AG04450 (cell line): ENCODE data around the gene CDC42BPB. TPM values are rescaled to one million over a fixed set of nuclear protein-coding genes. Genes with fewer than 3 reads are reported as not detected.

Experiments used
- CTCF ChIA-PET: fragments of 300-600, 350-600 bp; formaldehyde crosslinking; extraction: SDS; loops from one replicate; lab custom pipeline; 2022; ENCODE audit warnings: antibody characterized with exemption, inconsistent platforms; lab: Charles Lee
- POLR2A ChIA-PET: fragments of 350-600 bp; formaldehyde crosslinking; extraction: SDS; loops from one replicate; lab custom pipeline; 2021; ENCODE audit warnings: antibody characterized with exemption, inconsistent platforms; lab: Yijun Ruan, JAX
- DNase-seq: peaks from one replicate; pipeline ENCODE4 v3.0.0-alpha.2; 2011; ENCODE audit warnings: low read depth, low spot score
- H3K27ac ChIP-seq: one replicate; pipeline ENCODE4 v1.5.1; 2012; ENCODE audit warnings: low read depth, low read length, control low read depth
- H3K27me3 ChIP-seq: one replicate; pipeline ENCODE4 v1.6.0; 2012; ENCODE audit warnings: low read length; ENCODE audit not compliant: control insufficient read depth, insufficient read depth
- H3K4me3 ChIP-seq: 2 replicates; pipeline ENCODE4 v1.5.1; 2011; ENCODE audit warnings: mild to moderate bottlenecking, low read depth, low read length, control low read depth
- H3K9me3 ChIP-seq: 2 replicates; pipeline ENCODE4 v1.5.1; 2012; ENCODE audit warnings: low read length; ENCODE audit not compliant: control insufficient read depth, insufficient read depth
- CTCF ChIP-seq: IDR thresholded peaks from 2 replicates; pipeline ENCODE4 v1.5.1; 2011; ENCODE audit warnings: low read depth, low read length, control low read depth, inconsistent platforms
- polyA plus RNA-seq: library from polyadenylated mRNA; depleted of rRNA; stranded (reverse); fragments of >200 nt; gene quantifications from 2 replicates; pipeline ENCODE4 v1.2.3, GENCODE V29; 2011

Gene CDC42BPB
- polyA plus RNA-seq, 1 experiment: 57.0 TPM

- no peak overlapping the region for H3K4me3 ChIP-seq
- peaks cover 32% of the 10 kb centered on the region for H3K27me3 ChIP-seq
- no peak overlapping the region for H3K27ac ChIP-seq
- TF ChIP-seq CTCF: no peak
- ChIA-PET POLR2A (interaction anchor here (0.6 to 1.0 kb wide), 2 partner anchors 84 to 230 kb away, joined by 3 to 5 read pairs; partner anchors contain the start of gene EIF5), CTCF (interaction anchor here (0.6 to 5.0 kb wide), 26 partner anchors 9 to 320 kb away, joined by 3 to 68 read pairs (median 7); partner anchors contain the start of genes EXOC3L4 and LBHD2)
- H3K9me3 ChIP-seq: no peaks in the 10 kb centered on the region; the same call in 1 of the 2 replicates
- DNase-seq: no peak
Measured at GRCh38 chr14:103104389-103104653, 47.0 kb upstream of the CDC42BPB start.

- Histone ChIP-seq H3K4me3 (no peak overlapping the region), H3K27ac (no peak overlapping the region), H3K9me3 (no peaks in the 10 kb centered on the region; the same call in 1 of the 2 replicates), H3K27me3 (peaks cover 32% of the 10 kb centered on the region)
- TF ChIP-seq CTCF: peak; percentile 49
- POLR2A ChIA-PET: no interaction called here
- no peak for DNase-seq
- CTCF ChIA-PET: interaction anchor here (0.6 to 5.0 kb wide), 14 partner anchors 8 to 188 kb away, joined by 3 to 68 read pairs (median 8); partner anchors contain the start of genes EXOC3L4 and LBHD2
Measured at GRCh38 chr14:103103461-103104388, 46.4 kb upstream of the CDC42BPB start.

GRCh38 chr14:103102689-103103260 lies 45.4 kb upstream of the CDC42BPB start:
- no peak for DNase-seq
- Histone ChIP-seq H3K4me3 (no peak overlapping the region), H3K27ac (no peak overlapping the region), H3K9me3 (no peaks in the 10 kb centered on the region; the same call in 1 of the 2 replicates), H3K27me3 (peaks cover 41% of the 10 kb centered on the region)
- TF ChIP-seq CTCF: no peak
- CTCF ChIA-PET: interaction anchor here (1.3 to 5.0 kb wide), 4 partner anchors 82 to 189 kb away, joined by 4 to 68 read pairs (median 50); no protein-coding TSS in a partner anchor
- POLR2A ChIA-PET: no interaction called here

GRCh38 chr14:103101963-103102688 lies 44.8 kb upstream of the CDC42BPB start:
- ChIA-PET CTCF (interaction anchor here (4.6 kb wide), 1 partner anchor 179 kb away, joined by 49 read pairs; no protein-coding TSS in a partner anchor), POLR2A (no interaction called here)
- Histone ChIP-seq H3K27ac (no peak overlapping the region), H3K27me3 (peaks cover 48% of the 10 kb centered on the region), H3K9me3 (no peaks in the 10 kb centered on the region; the same call in 1 of the 2 replicates), H3K4me3 (no peak overlapping the region)
- no peak for DNase-seq
- no peak for TF ChIP-seq CTCF
